HepG2 (cell line): ENCODE results near the gene LCAT. TPM values are rescaled to one million over a fixed set of nuclear protein-coding genes. Genes with fewer than 3 reads are reported as not detected.

Experiments used
- AGO1 ChIP-seq: fragments of 200-400 bp; formaldehyde crosslinking; IDR thresholded peaks from 2 replicates; pipeline ENCODE4 v1.6.1; 2017; ENCODE audit warnings: mild to moderate bottlenecking, low read depth, low read length, moderate library complexity; ENCODE audit not compliant: poor library complexity, severe bottlenecking
- AHDC1 ChIP-seq: sonication (generic); formaldehyde crosslinking; IDR thresholded peaks from 2 replicates; pipeline ENCODE4 v1.5.1; 2020; ENCODE audit warnings: mild to moderate bottlenecking, missing genetic modification reagents, borderline replicate concordance
- BRF2 ChIP-seq: sonication (generic); formaldehyde crosslinking; IDR thresholded peaks from 2 replicates; pipeline ENCODE4 v1.8.1; 2022; ENCODE audit warnings: mild to moderate bottlenecking, missing genetic modification reagents
- FOXP1 ChIP-seq, 2 experiments: fragments of 450-650 bp in 1 of 2; IDR thresholded peaks; 2 replicates each; pipeline ENCODE4 v1.6.1; 2017 to 2018; ENCODE audit warnings: antibody characterized with exemption in 1 of 2
- GLI4 ChIP-seq: sonication (generic); formaldehyde crosslinking; IDR thresholded peaks from 2 replicates; pipeline ENCODE4 v1.5.1; 2020; ENCODE audit warnings: missing genetic modification reagents, mild to moderate bottlenecking, moderate library complexity, borderline replicate concordance
- GTF3A ChIP-seq: sonication (generic); formaldehyde crosslinking; conservative IDR thresholded peaks from 2 replicates; pipeline ENCODE4 v1.4.0; 2020; ENCODE audit warnings: mild to moderate bottlenecking, missing genetic modification reagents
- NFIB ChIP-seq: sonication (generic); formaldehyde crosslinking; IDR thresholded peaks from 2 replicates; pipeline ENCODE4 v1.9.0; 2021; ENCODE audit warnings: missing genetic modification reagents, mild to moderate bottlenecking, borderline replicate concordance
- PRDM15 ChIP-seq: sonication (generic); formaldehyde crosslinking; IDR thresholded peaks from 2 replicates; pipeline ENCODE4 v1.4.0; 2020; ENCODE audit warnings: missing genetic modification reagents
- SNAPC5 ChIP-seq: sonication (generic); formaldehyde crosslinking; IDR thresholded peaks from 2 replicates; pipeline ENCODE4 v1.8.1; 2023; ENCODE audit warnings: mild to moderate bottlenecking, missing genetic modification reagents, borderline replicate concordance
- TEF ChIP-seq: sonication (generic); formaldehyde crosslinking; IDR thresholded peaks from 2 replicates; pipeline ENCODE4 v1.5.0; 2020; ENCODE audit warnings: missing genetic modification reagents
- ZNF17 ChIP-seq: sonication (generic); formaldehyde crosslinking; IDR thresholded peaks from 2 replicates; pipeline ENCODE4 v1.5.0; 2020; ENCODE audit warnings: mild to moderate bottlenecking, missing genetic modification reagents
- ZNF225 ChIP-seq: sonication (generic); formaldehyde crosslinking; IDR thresholded peaks from 2 replicates; pipeline ENCODE4 v1.4.0; 2020; ENCODE audit warnings: mild to moderate bottlenecking, missing genetic modification reagents
- ZNF275 ChIP-seq: sonication (generic); formaldehyde crosslinking; IDR thresholded peaks from 2 replicates; pipeline ENCODE4 v1.8.0; 2022; ENCODE audit warnings: missing genetic modification reagents, mild to moderate bottlenecking, inconsistent platforms, borderline replicate concordance
- ZNF737 ChIP-seq: sonication (generic); formaldehyde crosslinking; IDR thresholded peaks from 2 replicates; pipeline ENCODE4 v1.5.0; 2020; ENCODE audit warnings: missing genetic modification reagents, mild to moderate bottlenecking, borderline replicate concordance
- ZNF792 ChIP-seq: IDR thresholded peaks from 2 replicates; pipeline ENCODE4 v1.6.1; 2016
- polyA plus RNA-seq, 8 experiments: library from polyadenylated mRNA; depleted of rRNA in 3 of 8; stranded (reverse) in 7 of 8; unstranded in 1 of 8; fragments of >200 nt; fragmentation: Illumina TruSeq in 4 of 8; extraction: Trizol in 4 of 8; gene quantifications; 2 replicates each; pipeline versions ENCODE4 v1.2.1 to v1.2.3, GENCODE V29; 2011 to 2016; ENCODE audit warnings: low read depth in 4 of 8, missing spikeins in 1 of 8, mixed read lengths in 1 of 8; ENCODE audit not compliant: insufficient read depth in 1 of 8
- total RNA-seq, 5 experiments: library from RNA; depleted of rRNA; stranded (reverse); fragments of >200 nt; fragmentation: Illumina TruSeq; extraction: Trizol; gene quantifications; 2 replicates each; pipeline ENCODE4 v1.2.3, GENCODE V29; 2016; ENCODE audit warnings: low read depth in 1 of 5

The LCAT gene
- total and polyA plus RNA-seq, 2 of the 13 experiments (the other 11 are each of a cell fraction or from before 2014, with no cell fraction given), result 36.1 to 38.9 TPM

GRCh38 chr16:67935402-67936123 lies 8.4 kb downstream of the LCAT start (continued):
- TF ChIP-seq PRDM15 (peak; percentile 70; the same call in 1 of the 2 replicates), AHDC1 (CRISPR knock-in tag) (no peak), AGO1 (peak; percentile 97), SNAPC5 (CRISPR knock-in tag) (0 out of 2 replicates have a peak, but pooled peaks have one; percentile 63), BRF2 (peak; percentile 90), ZNF737 (0 out of 2 replicates have a peak, but pooled peaks have one; percentile 62), GLI4 (CRISPR knock-in tag) (no peak; the same call in 1 of the 2 replicates), ZNF225 (CRISPR knock-in tag) (peak; percentile 68; the same call in 1 of the 2 replicates), ZNF275 (CRISPR knock-in tag) (peak; percentile 85), TEF (CRISPR knock-in tag) (0 out of 2 replicates have a peak, but pooled peaks have one; percentile 66), NFIB (no peak), ZNF17 (no peak), FOXP1 (IDR thresholded peaks at IDR 0.05) (no peak), FOXP1 (CRISPR knock-in tag; IDR thresholded peaks at IDR 0.05) (no peak), ZNF792 (CRISPR knock-in tag) (peak; percentile 26; the same call in 1 of the 2 replicates), GTF3A (peak; percentile 96)
